Smooth muscle cell of the brain vasculature (primary cell): ENCODE data around the gene VASN.
"Not testable (repeated sequence)": the region's sequence is repeated elsewhere in the genome, so short reads cannot be mapped to it uniquely, and the experiment has no call there.

Source experiments
- DNase-seq: peaks from one replicate; pipeline ENCODE4 v3.0.0-alpha.2; 2012; ENCODE audit warnings: low read depth, low spot score

The VASN gene

DNA sequence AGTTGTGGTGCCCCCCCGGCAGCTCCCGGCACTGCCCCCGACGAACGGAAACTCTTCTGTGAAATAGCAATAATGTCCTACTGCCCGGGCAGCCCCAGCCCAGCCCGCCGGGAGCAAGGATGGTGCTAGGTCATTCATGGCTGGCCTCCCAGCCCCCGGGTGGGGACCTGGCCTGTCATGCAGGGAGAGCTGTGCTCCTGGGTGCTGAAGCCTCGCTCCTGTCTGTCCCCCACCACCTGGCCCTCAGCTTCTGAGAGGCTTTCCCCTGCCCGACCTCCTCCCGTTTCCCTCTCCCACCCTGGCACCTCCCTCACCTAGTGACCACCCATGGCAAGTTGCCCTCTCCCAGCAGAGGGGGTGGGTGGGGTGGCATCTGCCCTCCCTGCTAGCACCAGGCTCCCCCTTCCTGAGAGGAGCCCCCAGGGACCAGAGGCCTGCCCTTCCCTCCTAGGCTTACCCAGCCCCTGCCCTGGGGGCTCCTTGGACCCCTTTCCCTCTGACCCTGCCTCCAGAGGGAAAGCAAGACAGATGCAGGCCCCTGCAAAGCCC, 34.0 kb upstream of the VASN start:
- DNase-seq, result no peak

DNA sequence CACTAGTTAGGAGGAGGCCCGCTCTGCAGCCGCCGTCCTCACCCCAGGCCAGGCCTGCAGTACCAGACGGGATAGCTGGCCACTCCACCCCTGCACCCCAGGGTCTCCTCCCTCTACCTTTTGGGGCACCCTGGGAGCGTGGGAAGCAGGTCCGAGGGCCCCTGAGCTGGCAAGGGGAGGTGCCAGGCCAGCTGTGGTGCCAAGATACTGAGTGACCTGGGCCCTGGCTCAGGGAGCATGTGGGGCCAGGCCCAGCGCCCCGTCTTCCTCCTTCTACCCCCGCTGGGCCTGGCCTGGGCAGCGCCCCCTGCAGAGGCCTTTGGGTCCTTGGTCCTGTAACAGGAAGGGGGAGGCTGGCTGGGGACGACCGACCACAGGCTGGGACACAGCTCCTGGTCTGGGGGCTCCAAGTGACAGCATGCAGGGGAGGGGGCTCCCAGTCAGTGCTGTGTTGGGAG, 33.5 kb upstream of the VASN start:
- DNase-seq, result no peak

DNA sequence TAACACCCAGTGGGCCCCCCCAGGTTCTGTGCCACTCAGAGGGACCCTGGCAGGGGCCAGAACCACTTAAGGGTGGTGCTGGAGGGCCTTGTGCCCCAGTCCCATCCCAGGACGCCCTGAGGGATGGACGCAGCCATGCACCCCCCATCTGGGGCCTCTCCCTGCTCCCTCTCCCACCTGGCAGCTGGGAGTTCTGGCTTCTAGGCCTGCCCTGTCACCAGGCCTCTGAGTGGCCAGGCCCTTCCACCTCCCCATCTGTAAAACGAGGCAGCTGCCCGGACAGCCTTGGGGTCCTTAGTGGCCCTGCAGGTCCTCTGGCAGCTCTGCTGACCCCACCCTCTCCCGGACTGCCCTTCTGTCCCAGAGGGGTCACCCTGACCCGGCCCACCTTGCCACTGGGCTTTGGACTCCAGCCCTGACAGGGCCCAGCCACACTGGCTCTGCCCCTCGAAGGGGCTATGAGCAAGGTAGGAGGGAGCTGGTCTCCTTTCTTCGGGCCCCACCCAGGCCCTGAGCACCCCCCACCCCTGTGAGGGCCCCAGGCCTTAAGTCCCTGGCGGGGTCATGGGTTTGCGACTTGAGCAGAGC, 32.8 kb upstream of the VASN start:
- no peak for DNase-seq

DNA sequence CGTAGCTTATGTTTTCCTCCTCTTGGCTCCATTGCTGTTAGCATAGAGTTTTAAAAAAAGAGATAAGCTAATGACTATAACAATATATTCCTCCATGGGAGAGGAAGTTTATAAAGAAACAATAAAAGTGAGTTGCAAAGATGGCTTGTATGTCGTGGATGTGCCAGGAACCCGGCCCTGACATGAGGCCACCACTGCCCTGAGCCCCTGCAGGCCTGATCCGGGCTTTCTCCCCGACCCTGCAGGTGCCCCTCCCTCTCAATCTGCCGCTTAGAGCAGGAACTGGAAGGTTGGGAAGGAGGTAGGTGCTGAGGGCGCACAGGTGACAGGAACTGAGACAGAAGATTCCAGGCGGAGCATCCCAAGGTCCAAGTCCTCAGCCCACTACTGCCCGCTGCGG, 32.2 kb upstream of the VASN start:
- DNase-seq, result no peak

DNA sequence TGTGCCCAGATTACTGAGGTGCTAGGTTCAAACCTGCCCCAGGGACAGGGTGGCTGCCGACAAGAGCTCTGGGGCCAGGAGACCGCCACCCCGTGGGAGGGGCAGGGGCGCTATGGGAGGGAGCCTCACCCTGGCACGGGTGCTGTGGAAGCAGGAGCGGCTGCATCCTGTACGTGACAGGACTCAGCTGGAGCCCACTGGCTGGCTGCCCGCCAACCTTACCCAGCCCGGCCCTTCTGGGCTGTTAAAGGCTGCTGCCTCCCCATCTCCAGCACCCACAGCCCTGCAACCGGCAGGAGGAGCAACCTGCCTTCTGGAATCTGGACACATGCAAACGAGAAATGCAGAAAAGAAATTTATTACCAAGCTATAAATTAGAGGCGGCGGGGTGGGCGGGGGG, 31.7 kb upstream of the VASN start:
- DNase-seq, result no peak

DNA sequence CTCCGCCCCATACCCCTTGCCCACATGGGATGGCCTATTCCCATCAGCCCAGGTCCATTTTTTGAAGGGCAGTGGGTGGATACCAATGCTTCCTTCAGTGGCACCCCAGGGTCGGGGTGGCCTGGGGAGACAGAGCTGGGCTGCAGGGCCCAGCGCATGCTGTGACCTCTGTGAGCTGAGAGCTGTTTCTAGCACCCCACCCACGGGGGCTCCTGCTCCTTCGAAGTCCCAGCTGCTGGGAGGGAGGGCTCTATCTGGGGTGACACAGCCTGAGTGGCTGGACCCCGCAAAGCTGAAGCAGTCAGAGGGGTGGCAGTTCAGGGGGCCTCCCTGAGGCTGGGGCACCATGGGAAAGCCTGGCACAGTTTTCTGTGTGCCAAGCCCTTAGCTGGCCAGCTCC, 31.2 kb upstream of the VASN start:
- DNase-seq, result no peak

DNA sequence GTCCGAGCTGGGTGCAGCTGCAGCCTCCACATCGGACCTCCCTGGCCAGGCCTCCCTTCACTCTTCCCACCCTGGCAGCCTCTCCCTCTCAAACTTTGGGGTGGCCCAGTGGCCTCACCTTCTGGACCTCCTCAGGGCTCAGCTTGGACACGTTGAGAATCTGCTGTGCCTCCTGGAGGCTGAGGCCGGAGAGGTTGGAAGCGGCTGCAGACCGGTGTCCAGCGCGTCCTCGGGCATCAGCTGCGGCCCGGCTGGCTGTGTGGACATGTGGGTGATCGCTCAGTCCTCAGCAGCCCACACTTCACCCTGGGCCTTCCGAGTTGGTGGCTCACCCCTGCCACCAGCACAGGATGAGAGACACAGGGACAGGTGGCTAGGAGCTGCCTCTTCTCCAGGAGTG, 30.4 kb upstream of the VASN start:
- DNase-seq, result no peak

DNA sequence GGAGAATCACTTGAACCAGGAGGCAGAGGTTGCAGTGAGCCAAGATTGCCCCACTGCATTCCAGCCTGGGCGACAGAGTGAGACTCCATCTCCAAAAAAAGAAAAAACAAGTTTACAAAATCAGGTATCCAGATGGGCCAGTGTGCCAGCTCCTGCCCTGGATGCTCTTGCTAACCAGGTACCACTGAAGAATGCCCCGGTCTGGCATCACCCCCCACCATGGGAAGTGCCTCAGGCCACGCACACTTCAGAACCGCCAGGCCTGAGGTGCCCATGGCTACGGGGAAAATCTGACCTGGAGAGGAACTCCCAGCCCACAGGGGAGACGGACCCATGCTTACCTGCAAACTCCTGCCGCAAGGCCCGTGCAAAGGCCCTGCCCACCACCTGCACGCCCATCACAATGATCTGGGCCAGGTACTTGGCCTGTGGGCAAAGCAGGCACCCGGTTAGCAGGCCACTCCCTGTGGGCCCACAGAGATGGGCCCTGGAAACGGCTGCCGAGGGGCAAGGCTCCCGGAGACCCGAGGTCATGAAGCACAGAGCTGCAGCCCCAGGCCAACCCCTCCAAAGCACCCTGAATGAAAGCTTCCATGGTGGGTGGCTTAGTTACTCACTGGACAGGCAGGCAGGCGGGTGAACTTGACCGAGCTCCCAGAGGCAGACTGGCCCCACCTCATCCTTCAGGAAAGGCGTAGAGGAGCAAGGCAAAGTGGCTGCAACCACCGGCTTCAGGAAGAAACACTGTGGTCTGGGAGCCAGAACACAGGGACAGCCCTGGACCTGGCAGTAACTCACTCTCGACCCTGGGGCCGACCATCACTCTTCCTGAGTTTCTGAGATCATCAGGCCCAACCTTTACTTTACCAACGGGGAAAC, 28.5 kb upstream of the VASN start:
- no peak for DNase-seq

DNA sequence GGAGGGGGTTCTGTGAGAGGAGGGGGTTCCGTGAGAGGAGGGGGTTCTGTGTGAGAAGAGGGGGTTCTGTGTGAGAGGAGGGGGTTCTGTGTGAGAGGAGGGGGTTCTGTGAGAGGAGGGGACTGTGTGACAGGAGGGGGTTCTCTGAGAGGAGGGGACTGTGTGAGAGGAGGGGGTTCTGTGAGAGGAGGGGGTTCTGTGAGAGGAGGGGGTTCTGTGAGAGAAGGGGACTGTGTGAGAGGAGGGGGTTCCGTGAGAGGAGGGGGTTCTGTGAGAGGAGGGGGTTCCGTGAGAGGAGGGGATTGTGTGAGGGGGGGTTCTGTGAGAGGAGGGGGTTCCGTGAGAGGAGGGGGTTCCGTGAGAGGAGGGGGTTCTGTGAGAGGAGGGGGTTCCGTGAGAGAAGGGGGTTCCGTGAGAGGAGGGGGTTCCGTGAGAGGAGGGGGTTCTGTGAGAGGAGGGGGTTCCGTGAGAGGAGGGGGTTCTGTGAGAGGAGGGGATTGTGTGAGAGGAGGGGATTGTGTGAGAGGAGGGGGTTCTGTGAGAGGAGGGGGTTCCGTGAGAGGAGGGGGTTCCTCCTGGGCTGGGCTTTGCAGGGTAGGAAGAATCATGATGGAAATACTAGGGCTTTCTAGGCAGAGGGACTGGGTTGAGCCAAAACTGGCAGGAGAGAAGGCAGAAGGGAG, 27.2 kb upstream of the VASN start:
- not testable (repeated sequence) for DNase-seq

DNA sequence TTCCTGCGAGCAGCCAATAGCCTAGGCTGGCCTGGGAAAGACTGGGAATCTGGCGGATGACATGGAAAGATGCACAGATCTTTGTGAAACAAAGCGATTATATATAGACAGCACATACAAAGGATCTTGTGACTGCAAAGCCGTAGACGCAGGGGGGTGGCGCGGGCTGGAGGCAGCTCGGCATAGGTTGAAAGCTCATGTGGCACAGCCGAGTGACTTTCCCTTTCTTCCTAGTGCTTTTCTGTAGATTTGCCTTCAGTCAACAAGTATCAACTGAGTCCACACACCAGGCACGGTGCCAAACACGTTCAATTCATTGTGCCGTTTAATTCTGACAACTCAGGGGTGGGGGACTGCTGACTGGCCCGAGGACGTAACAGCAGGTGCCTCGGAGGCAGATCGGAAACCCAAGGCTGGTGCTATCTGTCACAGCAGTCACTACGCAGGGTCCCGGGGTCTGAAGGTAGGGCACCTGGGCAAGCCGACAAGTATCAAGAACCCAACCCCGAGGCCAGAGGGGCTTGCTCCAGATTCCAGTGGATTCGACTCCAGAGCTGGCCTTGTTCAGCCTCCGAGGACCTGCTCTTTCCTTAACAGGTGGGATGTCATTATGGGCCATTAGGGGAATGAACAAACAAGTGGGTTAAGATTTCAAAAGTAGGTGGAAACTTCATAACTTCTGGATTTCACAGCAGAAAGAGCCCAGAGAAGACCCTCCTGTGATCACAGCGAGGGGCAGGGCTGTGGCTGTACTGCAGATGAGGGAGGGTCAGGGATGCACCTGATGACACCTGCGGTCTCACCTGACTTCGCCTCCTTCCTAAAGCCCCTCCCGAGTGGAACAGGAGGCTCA, 26.4 kb upstream of the VASN start:
- DNase-seq, result no peak

DNA sequence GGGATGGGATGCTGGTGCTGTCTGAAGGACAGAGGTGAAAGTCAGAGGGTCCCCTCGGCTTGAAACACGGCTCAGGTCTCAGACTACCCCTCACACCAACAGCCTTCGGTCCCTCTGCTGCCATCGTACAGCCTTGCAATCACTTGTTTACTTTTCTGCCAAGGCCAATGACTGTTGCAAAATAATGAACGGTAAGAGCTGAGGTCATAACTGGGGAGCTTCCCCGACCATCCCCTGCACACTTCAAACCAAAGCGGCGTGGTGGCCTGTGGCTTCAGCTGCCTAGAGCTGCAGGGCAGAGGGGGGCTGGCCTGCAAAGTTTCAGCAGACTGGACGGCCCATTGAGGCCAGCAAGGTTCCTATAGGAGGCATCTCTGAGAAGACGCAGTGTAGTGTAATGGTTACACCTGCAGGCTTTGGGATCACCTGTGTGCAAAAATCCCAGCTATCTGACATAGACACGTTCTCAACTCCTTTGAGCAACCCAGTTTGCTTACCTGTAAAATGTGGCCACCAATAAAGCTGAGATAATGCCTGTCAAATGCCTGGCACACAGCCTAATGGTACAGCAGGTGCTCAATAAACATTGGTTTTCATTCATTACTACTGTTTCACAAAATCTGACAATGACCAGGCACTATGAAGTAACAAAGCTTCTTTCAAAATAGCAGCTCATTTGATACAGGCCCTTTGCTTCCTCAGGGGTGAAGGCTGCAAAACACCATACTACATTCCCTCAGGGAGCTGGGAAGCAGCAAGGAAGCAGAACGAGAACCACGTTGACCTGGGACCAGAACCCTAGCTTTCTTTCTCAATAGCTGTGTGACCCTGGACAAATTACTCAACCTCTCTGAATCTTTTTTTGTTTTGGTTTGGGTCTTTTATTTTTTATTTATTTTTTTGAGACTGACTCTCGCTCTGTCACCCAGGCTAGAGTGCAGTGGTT, 25.5 kb upstream of the VASN start:
- DNase-seq, result no peak

DNA sequence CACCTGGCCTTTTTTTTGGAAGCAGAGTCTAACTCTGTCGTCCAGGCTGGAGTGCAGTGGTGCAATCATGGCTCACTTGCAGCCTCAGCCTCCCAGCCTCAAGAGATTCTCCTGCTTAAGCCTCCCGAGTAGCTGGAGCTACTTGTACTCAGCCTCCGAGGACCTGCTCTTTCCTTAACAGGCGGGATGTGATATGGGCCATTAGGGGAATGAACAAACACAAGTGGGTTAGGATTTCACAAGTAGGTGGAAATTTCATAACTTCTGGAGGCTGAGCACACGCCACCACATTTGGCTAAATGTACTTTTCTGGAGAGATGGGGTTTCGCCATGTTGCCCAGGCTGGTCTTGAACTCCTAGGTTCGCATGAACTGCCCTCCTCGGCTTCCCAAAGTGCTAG, 24.6 kb upstream of the VASN start:
- no peak for DNase-seq

DNA sequence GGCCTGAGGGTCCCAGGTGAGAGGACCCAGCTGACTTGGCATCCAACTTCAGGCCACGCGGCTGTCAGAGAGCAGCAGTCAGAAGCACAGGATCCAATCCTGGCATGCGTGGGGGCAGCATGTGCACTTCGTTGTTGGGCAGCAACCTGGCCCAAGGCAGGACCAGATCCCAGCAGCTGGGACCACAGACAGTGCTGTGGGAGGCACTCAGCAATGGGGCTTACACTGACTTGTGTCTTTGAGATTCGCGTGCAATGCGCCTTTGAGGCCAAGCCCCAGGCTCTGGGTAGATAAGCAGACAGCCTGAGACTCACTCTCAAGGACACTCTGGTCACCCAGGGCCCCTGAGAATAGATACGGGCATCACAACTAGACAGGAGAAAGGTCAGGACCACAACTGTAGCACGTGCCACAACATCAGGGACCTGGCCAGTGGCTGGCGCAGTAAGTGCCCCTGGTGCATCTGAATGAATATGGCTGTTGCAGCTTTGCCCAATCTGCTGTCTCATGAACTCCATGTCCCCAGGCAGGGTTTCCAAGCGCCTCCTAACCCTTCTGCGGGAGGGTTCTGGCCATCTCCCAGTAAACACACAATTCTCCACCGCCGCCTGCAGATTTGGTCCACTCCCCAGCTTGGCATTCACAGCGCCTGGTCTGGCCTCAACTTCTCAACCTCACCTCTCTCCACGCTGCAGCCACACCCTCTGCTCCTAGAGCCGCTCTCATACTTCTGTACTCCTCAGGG, 23.7 kb upstream of the VASN start:
- DNase-seq, result no peak

DNA sequence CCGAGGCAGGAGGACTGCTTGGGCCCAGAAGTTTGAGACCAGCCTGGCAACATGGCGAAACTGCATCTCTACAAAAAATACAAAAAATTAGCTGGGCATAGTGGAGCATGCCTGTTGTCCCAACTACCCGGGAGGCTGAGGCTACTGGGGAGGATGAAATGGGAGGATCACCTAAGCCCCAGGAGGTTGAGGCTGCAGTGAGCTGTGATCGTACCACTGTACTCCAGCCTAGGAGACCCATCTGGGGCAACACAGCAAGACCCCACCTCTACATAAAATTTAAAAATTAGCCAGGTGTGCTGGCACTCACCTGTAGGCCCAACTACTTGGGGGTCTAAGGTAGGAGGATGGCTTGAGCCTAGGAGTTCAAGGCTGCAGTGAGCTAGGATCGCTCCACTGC, 22.3 kb upstream of the VASN start:
- DNase-seq, result no peak

DNA sequence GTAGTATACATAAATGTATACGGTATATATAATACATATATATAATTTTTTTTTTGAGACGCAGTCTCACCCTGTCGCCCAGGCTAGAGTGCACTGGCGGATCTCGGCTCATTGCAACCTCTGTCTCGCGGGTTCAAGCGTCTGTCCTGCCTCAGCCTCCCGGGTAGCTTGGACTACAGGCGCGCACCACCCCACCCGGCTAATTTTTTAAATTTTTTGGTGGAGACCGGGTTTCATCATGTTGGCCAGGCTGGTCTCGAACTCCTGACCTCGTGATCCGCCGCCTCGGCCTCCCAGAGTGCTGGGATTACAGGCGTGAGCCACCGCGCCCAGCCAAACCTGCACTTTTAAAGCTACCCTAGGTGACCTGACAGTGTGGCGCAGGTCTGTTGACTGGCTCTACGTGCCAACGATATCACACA, 21.3 kb upstream of the VASN start:
- no peak for DNase-seq

DNA sequence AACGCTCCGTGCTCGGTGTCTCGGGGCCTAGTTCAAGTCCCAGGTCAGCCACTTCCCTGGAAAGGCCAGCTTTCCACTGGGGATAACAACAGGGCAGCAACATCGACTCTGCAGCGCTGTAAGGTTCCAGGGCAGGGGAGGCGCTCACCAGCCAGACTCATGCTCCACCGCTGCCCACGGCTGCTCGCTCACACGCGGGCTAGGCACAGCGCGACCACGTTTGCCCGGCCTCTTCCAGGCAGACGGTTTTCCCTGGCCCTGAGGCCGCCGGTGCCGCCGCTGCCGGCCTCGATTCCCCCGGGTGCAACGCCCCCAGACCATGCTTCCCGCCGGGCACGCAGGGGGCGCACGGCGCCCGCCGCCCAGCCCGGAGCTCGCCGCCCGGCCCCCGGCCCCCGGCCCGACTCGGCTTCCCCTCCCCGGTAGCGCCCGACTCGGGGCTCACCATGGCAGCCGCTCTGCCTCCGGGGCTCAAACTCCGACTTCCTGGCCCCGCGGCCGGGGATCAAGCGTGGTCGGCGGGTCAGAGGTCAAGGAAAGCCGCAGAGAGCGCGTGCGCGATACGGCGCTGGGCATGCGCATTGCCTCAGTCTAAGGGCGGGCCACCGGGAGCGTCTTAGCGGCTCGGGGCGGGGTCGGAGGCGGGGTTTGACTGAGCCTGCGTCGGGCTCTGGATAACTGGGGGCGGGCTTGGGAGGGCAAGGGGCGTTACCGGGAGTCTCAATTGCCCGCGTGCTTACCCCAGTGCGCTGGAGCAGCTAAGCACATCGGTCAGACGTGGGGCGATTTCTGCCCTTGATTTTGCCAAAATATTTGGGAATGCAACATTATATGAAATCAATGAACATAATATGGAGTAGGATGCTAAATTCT, 20.6 kb upstream of the VASN start, which contains the start of gene PAM16:
Gene PAM16 (minus strand): TSS at position 535 of the 873 bp plus-strand sequence. CDS start 87 bp downstream, at position 448.
- DNase-seq, result peak; percentile 82

DNA sequence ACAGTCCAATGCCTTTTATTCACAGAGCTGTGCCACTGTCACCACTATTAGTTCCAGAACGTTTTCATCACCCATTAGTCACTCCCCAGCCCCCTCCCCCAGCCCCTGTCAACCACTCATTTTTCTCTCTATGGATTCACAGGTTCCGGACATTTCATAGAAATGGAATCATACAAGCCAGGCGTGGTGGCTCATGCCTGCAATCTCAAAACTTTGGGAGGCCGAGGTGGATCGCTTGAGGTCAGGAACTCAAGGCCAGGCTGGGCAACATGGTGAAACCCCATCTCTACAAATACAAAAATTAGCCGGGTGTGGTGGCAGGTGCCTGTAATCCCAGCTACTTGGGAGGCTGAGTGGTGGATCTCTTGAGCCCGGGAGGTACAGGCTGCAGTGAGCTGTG, 19.8 kb upstream of the VASN start:
- DNase-seq, result no peak

DNA sequence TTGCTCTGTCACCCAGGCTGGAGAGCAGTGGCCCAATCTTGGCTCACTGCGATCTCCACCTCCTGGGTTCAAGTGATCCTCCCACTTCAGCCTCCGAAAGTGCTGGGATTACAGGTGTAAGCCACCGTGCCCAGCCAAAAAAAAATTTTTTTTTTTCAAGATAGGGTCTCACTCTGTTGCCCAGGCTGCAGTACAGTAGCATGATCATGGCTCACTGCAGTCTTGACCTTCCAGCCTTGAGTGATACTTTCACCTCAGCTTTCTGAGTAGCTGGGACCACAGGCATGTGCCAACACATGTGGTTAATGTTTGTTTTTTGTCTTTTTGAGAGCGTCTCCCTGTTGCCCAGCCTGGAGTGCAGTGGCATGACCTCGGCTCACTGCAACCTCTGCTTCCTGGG, 18.8 kb upstream of the VASN start:
- no peak for DNase-seq

DNA sequence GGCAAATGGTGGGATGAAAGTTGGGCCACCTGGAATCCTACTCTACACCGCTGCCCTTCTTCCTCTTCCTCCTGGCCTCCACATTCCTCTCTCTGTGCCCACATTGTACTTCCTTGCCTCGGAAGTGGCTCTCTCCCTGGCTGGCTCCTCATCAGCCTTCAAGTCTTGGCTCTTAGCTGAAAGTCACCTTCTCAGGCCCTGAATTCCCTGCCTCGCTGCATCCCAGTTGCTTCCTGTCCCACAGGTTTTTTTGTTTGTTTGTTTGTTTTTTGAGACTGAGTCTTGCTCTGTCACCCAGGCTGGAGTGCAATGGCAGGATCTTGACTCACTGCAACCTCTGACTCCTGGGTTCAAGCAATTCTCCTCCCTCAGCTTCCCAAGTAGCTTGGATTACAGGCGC, 18.0 kb upstream of the VASN start:
- no peak for DNase-seq
